Hepatocyte (in vitro differentiated cells): ENCODE data around the gene SPACA4. TPM values are rescaled to one million over a fixed set of nuclear protein-coding genes. Genes with fewer than 3 reads are reported as not detected.

Experiments
- DNase-seq: peaks from one replicate; pipeline ENCODE4 v3.0.0-alpha.2; 2016; ENCODE audit warnings: low spot score
- H2AFZ ChIP-seq: fragments of 200-600 bp; sonication (generic); 2 replicates; pipeline ENCODE4 v1.6.0; 2016; ENCODE audit warnings: antibody characterized with exemption, mild to moderate bottlenecking
- H3K27ac ChIP-seq: fragments of 200-600 bp; sonication (generic); 2 replicates; pipeline ENCODE4 v1.5.1; 2016; ENCODE audit warnings: mild to moderate bottlenecking
- H3K27me3 ChIP-seq: fragments of 200-600 bp; sonication (generic); 2 replicates; pipeline ENCODE4 v1.6.1; 2016
- H3K36me3 ChIP-seq: fragments of 200-600 bp; sonication (generic); replicated peaks from 2 replicates; pipeline ENCODE4 v1.5.1; 2016; ENCODE audit warnings: low read depth; ENCODE audit not compliant: insufficient read depth
- H3K4me1 ChIP-seq: fragments of 200-600 bp; sonication (generic); 2 replicates; pipeline ENCODE4 v1.5.1; 2016; ENCODE audit warnings: mild to moderate bottlenecking, moderate library complexity; ENCODE audit not compliant: insufficient read depth
- H3K4me2 ChIP-seq: fragments of 200-600 bp; sonication (generic); 2 replicates; pipeline ENCODE4 v1.6.0; 2016
- H3K4me3 ChIP-seq: fragments of 200-600 bp; sonication (generic); 2 replicates; pipeline ENCODE4 v1.5.1; 2016; ENCODE audit warnings: mild to moderate bottlenecking
- H3K79me2 ChIP-seq: fragments of 200-600 bp; sonication (generic); 2 replicates; pipeline ENCODE4 v1.6.0; 2017; ENCODE audit warnings: mild to moderate bottlenecking
- H3K9me2 ChIP-seq: fragments of 200-600 bp; sonication (generic); replicated peaks from 2 replicates; pipeline ENCODE4 v1.6.0; 2017; ENCODE audit warnings: mild to moderate bottlenecking; ENCODE audit not compliant: insufficient read depth
- H3K9me3 ChIP-seq: fragments of 200-600 bp; sonication (generic); 2 replicates; pipeline ENCODE4 v1.5.1; 2016; ENCODE audit warnings: low read depth, mild to moderate bottlenecking
- H4K20me1 ChIP-seq: fragments of 200-600 bp; sonication (generic); 2 replicates; pipeline ENCODE4 v1.6.0; 2016; ENCODE audit warnings: mild to moderate bottlenecking; ENCODE audit not compliant: insufficient read depth, poor library complexity, severe bottlenecking
- CTCF ChIP-seq: fragments of 200-600 bp; sonication (generic); IDR thresholded peaks from 2 replicates; pipeline ENCODE4 v1.5.1; 2016; ENCODE audit warnings: antibody characterized with exemption, mild to moderate bottlenecking; ENCODE audit not compliant: poor library complexity
- EZH2 ChIP-seq: fragments of 200-600 bp; sonication (generic); IDR thresholded peaks from 2 replicates; pipeline ENCODE4 v1.6.1; 2016; ENCODE audit warnings: antibody characterized with exemption, mild to moderate bottlenecking, borderline replicate concordance
- EZH2phosphoT487 ChIP-seq: fragments of 200-600 bp; sonication (generic); IDR thresholded peaks from one replicate; pipeline ENCODE4 v1.6.1; 2018; ENCODE audit warnings: antibody characterized with exemption, mild to moderate bottlenecking, low read depth, moderate library complexity; ENCODE audit not compliant: unreplicated experiment, severe bottlenecking
- WGBS: methylation state at CpG from one replicate; pipeline ENCODE4 v1.1.6; 2016; ENCODE audit warnings: low lambda C conversion rate; ENCODE audit errors: missing lambda C conversion rate; 5-methylcytosine and 5-hydroxymethylcytosine counted together
- polyA plus RNA-seq: library from polyadenylated mRNA; unstranded; fragments of >200 nt; fragmentation: Nextera tagmentation; extraction: Ambion mirVana; gene quantifications from 2 replicates; pipeline ENCODE4 v1.2.1, GENCODE V29; 2016
- total RNA-seq: library from RNA; depleted of rRNA; stranded (reverse); fragments of >200 nt; gene quantifications from 2 replicates; pipeline ENCODE4 v1.2.3, GENCODE V29; 2014

SPACA4 gene
- total and polyA plus RNA-seq, 2 experiments from 2014 or later, result 0.30 TPM; not detected in 1

GRCh38 chr19:48569814-48570213 lies 36.7 kb upstream of the SPACA4 start:
- Histone ChIP-seq H3K4me3 (no peak overlapping the region), H3K4me1 (peaks cover 11% of the 10 kb centered on the region), H4K20me1 (no peaks in the 10 kb centered on the region), H3K36me3 (no peaks in the 10 kb centered on the region), H3K27me3 (no peaks in the 10 kb centered on the region), H3K79me2 (no peaks in the 10 kb centered on the region), H3K9me2 (no peaks in the 10 kb centered on the region), H3K4me2 (no peak overlapping the region), H3K27ac (no peak overlapping the region), H2AFZ (no peak overlapping the region), H3K9me3 (no peaks in the 10 kb centered on the region)
- no peak for DNase-seq
- WGBS, result 56% methylated on average over 11 of the region's 11 CpGs
- TF ChIP-seq CTCF, result no peak
- TF ChIP-seq EZH2, result no peak
- TF ChIP-seq EZH2phosphoT487, result no peak

GRCh38 chr19:48571378-48572162 lies 35.0 kb upstream of the SPACA4 start:
- H2AFZ ChIP-seq, result no peak overlapping the region
- H3K27me3 ChIP-seq, result no peaks in the 10 kb centered on the region
- TF ChIP-seq EZH2phosphoT487 (no peak), EZH2 (no peak), CTCF (no peak)
- no peak overlapping the region for H3K4me2 ChIP-seq
- no peak overlapping the region for H3K4me3 ChIP-seq
- H3K4me1 ChIP-seq, result peaks cover 11% of the 10 kb centered on the region
- H3K9me2 ChIP-seq, result no peaks in the 10 kb centered on the region
- no peaks in the 10 kb centered on the region for H4K20me1 ChIP-seq
- H3K36me3 ChIP-seq, result no peaks in the 10 kb centered on the region
- 57% methylated on average over 5 of the region's 5 CpGs for WGBS
- H3K79me2 ChIP-seq, result no peaks in the 10 kb centered on the region
- H3K9me3 ChIP-seq, result no peaks in the 10 kb centered on the region
- no peak overlapping the region for H3K27ac ChIP-seq
- DNase-seq, result no peak

GRCh38 chr19:48573163-48573505 lies 33.4 kb upstream of the SPACA4 start:
- Histone ChIP-seq H3K36me3 (no peaks in the 10 kb centered on the region), H4K20me1 (no peaks in the 10 kb centered on the region), H3K9me2 (no peaks in the 10 kb centered on the region), H3K9me3 (no peaks in the 10 kb centered on the region), H3K4me3 (no peak overlapping the region), H3K4me1 (peaks cover 6% of the 10 kb centered on the region), H3K4me2 (no peak overlapping the region), H3K79me2 (no peaks in the 10 kb centered on the region), H2AFZ (no peak overlapping the region), H3K27me3 (no peaks in the 10 kb centered on the region), H3K27ac (peak overlapping the region; percentile 30)
- no peak for DNase-seq
- TF ChIP-seq CTCF (no peak), EZH2phosphoT487 (no peak), EZH2 (no peak)
- WGBS, result 37% methylated on average over 12 of the region's 12 CpGs
